Measurements from ENCODE around the gene PIK3C2B.

Gene PIK3C2B

DNA sequence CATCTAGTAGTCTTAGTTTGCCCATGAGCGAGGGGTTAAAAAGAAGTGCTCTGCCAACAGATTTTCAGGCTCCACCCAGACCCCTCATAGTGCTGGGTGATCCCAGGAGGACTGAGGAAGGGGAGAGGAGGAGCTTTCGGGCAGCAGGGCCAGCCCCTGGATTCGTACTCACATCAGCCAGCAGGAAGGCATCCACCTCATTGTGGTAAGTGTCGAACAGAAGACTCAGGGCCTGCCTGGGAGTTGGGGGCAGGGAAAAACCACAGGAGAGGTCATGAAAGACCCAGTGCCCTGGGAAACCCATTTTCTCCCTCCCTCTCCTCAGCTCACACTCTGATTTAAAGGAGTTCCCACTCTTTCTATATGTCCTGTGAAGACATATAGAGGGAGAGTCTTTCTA is 34.9 kb downstream of the PIK3C2B start:
- no peak for DNase-seq

DNA sequence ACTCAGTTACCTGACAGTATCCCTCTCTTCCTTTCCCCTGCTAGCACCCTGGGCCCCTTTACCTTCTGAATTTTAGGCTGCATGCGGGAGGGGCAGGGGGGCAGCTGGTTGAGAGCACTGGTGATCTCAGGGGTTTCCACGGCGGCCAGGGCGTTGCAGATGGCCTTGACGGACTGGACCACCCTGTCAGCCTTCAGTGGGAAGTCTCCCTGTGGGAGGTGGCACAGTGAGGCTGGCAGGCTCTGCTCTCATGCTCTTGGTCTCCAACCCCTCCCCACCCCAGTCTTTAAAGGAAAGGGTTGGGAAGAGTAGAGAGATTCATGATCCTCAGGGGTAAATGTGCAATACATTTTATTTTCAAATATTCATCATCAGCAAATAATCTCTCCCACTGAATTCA is 36.9 kb downstream of the PIK3C2B start:
- no peak for DNase-seq

DNA sequence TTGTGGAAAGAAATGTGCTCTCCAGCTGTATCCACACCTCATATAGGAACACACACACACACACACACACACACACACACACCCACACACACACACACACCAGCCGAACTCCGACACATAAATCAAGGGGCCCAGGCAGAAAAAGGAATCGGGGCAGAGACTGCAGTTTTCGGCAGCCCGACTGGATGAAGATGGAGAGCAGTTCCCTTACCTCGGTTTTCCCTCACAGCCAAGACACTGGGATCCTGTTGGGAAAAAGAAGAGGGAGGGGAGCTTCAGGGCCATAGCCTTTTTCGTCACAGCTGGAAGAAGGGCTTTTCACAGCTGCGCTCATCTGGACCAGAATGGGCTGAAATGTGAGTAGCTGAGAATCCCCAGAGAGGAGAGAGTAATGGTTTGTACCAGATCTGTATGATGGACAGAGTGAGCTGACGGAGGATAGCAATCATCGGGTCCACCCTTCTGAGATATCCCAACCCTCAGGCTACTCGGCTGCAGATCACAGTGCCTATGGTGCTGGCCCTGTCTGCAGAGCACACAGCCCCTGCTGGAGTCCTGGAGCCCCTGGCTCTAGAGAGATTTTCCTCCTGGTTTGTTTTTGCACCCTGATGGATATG is 37.7 kb downstream of the PIK3C2B start:
- no peak for DNase-seq

DNA sequence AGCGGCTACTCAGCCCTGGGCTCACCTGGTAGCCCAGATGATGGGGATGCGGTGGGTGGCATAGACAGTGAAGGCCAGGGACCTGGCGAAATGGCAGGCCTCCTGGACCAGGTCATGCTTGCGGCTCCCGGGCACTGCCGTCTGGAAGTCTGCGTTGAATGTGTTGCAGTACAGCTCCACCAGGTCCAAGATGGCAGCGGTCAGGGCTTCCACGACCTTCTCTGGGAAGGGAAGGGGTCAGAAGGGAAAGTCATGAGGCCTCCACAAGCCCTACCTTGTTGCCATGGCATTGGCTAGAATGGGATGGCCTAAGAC is 38.8 kb downstream of the PIK3C2B start:
- DNase-seq = no peak

DNA sequence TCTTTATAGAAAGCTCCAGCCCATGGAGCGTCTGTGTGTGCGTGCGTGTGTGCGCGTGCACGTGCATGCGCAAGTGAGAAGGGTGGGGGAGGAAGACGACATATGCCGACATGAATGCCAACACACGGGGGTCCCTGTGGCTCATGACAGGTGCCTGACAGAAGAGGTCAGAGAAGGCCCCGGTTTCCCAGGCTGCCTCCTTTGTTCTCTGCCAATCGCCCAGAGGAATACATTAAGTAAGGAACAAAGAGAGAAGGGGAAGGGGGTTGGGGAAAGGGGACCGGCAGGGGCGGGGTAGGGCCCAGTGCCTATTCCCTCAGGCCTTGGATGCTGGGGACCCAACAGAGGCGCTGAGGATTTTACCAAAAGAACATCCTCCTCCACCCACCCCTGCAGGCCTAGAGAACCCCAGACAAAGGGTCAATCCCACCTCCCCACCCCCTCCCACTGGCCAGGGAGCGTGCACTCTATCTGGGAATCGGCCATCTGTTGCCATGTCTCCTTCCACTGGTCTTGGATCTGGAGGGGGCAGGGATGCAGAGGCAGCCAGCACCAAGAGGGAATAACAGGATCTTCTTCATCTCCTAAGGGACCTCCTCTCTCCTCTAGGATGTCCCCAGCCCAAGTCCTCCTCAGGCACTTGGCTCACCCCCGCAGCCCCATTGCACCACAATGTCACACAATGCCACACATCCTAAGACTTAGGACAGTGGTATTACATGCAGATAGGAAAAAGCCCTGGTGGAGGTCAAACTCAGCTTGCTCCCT is 39.4 kb downstream of the PIK3C2B start:
- DNase-seq = no peak

DNA sequence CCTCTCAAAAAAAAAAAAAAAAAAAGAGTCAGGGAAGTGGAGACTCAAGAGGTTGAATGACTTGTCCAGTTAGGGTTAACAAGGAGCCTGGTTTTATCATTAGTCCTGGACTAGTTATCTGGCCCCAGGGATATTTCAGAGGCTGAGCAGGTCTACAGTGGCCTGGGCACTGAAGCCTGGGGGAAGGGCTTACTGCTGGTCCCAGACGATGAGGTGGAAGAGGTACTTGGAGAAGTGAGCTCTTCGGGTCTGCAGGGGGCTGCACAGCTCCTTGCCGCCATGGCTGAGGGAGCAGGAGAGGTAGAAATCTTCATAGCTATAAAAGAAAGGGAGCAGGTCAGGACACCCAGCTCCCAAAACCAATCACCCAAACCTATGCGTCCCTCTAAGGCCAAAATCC is 40.1 kb downstream of the PIK3C2B start:
- no peak for DNase-seq

DNA sequence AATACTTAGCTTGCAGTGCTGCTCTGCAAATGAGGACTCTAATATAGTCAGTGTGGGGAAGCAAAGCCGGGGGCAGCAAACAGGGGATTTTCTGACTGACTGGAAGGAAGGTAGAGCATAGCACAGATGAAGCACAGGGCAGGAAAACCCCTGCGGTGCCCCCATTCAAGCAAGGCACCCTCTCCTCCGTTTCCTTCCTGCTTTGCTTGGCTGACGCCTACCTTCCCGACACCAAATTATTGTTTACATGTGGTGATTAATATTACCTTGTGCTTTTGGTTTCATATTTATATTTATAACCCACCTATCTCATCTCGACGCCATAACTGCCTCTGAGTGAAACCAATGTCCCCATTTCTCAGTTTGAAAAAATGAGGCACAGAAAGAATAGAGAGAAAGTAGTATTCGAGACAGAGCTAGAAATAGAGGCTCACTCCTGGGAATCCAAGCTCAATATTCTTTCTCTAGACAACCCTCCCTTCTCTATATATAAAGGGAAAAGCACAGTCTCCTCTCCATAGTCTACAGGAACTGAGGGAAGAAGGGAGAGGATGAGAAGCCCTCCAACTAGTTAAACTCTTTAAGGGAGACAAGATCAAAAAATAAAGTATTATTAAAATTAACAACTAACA is 41.3 kb downstream of the PIK3C2B start:
- DNase-seq = peak; percentile 60

DNA sequence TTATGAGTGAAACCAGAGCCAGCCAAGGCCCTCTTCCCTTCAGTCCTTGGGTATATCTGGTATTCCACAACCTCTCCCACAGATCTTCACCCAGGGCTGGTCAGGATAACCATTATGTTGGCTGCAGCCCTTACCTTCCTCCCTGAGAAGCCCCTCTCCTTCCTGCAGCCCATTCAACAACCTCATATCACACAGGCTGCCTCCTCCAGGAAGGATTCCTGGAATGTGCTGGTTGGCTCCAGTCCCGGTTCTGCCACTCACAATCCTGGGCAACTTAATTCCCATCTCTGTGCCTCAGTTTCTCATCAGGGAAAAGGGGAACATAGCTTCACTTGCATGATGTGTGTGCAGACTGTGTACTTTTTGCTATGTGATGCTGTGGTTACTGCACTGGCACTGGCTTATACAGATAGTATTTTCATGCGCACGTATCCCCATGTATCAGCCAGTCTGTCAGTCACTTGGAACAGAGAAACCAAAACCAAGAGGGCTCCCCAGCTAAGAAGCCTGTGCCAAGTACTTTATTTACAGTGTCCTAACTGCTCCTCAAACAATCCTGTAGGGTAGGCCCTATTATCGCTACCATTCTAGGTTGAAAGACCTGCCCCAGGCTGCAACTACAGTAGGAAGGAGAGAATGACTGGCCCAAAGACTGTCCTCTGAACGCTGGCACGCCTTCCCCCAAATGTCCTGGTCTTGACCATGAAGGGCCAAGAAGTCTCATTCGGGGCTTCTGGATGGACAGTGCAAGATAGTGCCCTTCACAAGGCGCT is 43.1 kb downstream of the PIK3C2B start:
- DNase-seq = no peak

DNA sequence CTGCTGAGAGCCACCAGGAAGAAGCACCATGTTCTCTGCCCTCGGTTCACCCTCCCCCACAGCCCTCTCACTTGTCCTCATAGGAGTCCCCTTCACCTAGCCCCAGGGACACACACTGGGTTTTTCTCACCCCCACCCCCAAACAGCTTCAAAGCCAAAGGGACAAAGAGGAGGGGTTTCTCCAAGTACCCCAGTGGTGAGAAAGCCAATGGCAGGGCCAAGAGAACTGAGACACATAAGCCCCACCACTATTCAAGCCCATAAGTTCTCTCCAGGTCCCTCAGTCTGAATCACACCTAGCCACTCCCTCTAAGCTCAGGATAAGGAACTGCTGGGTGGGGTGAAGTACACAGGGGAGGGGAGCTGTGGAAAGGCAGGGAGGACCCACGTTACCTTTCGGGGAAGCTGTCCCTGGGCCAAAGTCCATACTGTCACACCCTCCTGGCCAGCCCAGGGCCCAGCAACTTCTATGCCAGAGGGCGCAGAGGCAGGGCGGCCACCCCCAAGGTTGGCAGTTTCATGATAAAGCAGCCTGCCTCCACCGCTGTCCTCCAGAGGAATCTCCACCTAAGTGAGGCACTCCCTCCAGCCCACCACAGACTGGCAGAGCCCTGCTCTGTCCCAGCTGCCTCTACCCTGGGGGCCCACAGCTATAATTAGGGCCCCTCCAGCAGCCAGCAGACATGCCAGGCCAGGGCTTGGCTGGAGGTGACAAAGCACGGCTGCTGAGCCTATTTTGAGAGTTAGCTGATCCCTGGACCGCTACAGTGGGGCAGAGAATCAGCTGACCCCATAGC is 43.9 kb downstream of the PIK3C2B start:
- no peak for DNase-seq

DNA sequence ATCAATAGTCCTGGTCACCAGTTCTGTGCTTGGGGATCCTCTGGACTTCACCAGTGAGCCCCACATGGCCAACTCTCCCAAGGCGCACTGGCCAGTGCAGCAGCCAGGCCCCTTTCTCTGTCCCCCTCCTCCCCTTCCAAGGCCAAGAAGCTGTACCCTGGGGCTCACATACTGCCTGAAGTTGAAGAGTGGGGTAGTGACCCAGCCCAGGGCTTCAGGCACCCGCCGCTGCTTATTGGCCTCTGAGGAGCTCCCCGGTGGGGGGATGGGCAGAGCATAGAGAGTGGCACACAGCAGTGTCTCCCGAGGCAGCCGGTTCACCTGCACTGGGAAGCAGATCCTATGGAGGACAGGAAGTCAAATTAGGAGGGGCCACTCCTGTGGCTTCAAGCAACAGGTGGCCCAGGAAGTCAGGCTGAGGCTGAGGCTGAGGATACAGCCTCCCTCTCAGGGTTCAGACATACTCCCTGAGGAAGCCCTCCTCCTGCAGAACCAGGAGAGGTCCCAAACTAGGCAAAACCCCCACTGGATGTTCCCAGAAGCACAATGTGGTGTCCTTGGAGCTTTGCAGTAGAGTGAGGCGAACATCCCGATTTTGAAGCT is 44.8 kb downstream of the PIK3C2B start:
- no peak for DNase-seq

DNA sequence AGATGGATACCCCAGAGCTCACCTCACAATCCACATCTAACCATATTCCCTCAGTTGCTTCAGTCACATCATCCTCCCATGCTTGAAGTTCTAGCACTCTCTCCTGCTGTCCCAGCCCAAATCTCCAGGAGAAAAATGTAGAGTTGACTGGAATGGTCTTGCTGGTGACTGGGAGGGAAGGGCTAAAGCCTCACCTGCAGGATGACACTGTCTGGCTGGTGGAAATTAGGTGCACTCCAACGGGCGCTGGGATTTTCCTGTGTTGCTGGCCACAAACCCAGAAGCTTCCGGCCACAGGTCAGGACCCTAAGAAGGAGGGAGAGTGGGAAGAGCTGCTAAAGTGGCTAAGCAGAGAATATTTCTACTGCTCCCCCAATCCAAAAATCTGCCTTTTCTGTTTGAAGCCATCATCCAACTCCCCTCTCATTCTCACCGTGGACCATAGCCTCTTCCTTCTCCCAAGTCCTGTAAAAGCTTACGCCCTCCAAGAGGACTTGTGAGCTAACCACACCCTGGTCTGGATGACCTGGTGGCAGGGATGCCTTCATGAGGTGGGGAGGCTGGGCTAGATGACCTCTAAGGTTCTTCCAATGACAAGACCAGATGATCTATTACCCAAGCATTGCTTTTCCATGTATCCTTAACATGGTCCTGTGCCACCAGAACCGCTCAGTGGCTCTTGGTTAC is 45.5 kb downstream of the PIK3C2B start:
- no peak for DNase-seq

DNA sequence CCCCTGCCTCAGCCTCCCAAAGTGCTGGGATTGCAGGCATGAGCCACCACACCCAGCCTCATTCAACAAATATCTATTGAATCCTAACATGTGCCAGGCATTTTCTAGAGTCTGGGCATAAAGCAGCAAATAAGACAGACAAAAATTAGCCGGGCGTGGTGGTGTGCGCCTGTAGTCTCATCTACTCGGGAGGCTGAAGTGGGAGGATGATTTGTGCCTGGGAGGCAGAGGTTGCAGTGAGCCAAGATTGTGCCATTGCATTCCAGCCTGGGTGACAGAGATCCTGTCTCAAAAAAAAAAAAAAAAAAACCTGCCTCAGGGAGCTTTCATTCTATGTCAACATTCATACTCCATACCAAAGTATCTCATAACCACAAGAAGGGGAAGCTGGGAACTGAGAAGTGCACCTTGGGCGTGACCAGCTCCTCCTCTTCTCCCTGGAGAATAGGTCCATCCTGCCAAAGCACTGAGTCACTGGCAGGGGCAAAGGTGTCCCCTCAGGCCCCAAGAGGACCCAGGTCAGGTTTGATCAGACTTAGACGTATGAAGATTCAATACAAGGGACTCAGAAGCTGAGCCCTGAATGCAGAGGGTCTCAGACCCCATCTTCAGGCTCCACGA is 46.2 kb downstream of the PIK3C2B start:
- no peak for DNase-seq

DNA sequence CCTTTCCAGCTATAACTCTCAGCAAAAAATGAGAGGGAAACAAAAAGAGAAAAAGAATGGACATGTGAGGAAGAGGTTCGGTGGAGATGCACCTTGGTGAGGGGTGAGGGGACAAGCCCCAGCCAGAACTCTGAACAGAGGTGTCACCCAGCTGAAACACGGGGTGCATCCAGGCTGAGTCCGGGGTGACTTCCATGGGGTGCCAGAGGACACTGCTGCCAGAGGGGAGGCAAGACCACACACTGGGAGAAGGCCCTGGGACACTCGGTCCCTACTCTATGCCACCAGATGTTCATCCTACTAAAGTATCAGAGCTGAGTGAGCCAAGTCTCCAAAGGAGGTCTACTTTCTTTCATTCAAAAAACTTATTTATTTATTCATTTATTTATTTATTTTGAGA is 46.9 kb downstream of the PIK3C2B start:
- DNase-seq = no peak

DNA sequence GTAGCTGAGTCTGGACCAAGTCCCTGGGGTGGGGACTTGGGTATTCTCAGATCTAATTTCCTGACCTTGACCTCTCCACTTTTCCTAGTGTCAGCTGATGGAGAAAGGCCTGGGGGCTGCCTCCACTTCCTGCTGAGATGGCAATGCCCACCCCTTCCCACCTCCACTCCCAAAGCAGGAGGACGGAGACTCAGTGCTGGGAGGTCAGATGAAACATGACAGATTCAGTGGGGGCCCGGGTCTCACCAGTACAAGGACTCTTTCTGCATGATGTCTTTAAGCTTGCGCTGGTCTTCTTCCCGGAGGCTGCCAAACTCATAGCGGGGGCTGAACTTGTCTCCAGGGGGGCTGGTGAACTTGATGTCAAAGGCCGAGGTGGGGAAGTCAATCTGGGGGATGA is 47.4 kb downstream of the PIK3C2B start:
- DNase-seq = no peak

DNA sequence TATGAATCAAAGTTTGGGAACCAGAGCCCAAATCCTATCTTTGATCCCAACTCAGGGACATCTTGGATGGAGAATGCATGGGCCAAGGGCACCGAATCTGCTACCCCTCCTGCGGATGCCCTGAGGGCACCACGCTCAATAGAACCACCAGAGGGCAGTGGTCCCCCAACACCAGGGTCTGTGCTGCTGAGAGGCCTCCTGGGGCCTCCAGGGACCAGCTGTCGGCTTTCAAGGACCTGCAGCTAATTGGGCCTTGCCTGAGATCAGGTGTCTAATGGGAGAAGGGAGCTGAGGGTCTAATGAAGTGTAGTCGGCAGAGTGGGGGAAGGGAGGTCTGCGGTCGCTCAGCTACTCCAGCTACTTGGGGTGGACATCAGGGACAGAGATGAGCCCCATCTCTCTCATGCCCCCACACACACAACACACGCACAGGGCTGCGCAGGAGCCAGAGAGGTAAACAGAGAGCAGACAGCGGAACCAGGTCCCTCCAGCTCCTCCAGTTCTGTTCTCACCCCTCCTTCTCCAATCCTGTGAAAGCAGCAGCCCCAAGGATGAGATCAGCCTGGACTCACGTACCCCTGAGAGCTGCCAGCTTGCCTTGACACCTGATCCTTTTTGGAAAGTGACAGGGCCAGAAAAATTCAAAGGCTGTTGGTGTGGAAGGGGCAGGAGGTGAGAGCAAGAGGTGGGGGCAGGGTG is 48.0 kb downstream of the PIK3C2B start:
- DNase-seq = peak; percentile 60

DNA sequence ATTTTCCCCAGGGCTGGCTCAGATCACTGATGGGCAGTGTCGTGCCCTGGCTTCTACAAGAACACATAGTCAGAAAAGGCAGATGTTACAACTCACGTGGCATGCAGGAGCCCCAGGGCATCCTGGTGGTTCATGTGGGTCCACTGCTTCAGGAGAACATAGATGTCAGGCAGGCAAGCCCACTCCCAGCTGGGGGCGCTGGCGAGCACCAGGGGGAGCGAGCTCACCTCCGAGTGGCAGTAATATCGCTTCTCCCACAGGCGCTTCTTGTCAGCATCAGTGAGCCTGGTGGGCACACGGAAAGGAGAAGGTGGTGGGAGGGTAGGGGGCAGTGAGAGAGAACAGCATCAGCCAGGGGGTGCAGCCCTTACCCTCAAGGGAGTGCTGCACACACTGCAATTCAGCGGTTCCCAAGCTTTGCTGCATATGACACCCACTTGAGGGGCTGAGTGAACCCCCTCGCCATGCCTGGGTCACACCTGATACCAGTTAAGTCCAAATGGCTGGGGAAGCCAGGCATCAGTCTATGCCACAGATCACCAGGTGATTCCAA is 48.7 kb downstream of the PIK3C2B start:
- DNase-seq = peak; percentile 22
